ENCODE data around the gene EVA1B.

EVA1B gene, protein sequence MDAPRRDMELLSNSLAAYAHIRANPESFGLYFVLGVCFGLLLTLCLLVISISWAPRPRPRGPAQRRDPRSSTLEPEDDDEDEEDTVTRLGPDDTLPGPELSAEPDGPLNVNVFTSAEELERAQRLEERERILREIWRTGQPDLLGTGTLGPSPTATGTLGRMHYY

DNA sequence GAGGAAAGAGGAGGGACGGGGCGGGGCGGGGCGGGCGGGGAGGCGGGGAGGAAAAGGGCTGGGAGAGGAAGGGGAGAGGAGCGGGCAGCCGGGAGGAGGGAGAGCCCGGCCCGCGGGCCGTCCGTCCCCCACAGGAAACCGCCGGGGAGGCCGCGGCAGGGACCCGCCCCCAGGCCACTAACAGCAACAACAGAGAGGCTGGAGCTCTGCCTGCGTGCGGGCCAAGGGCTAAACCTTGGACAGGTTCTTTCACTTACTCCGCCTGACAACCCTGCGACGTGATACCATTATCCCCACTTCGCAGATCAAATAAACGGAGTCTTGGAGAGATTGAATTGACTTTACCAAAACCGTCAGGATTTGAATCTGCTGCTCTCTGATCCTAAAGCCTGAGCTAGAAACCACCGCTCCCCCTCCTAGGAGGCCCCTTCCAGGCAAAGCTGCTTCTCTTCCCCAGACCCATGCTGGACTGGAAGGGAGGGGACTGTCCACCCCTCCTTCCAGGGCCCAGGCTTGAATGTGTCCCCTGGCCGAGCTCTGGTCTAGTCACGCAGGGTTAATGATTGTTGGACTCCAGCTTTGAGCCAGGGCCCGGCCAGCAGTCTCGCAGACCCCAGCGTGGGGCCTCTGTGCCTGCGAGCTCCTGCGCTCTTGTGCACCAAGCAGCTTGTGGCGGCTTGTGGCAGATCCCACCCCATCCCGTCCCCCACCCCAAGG is at the start of gene EVA1B:
TSS of gene EVA1B (minus strand) at position 10 of the 717 bp plus-strand sequence. CDS start 608 bp downstream, outside the sequence.
- DNase-seq (ENCODE audit: low read depth, low spot score), result no peak

DNA sequence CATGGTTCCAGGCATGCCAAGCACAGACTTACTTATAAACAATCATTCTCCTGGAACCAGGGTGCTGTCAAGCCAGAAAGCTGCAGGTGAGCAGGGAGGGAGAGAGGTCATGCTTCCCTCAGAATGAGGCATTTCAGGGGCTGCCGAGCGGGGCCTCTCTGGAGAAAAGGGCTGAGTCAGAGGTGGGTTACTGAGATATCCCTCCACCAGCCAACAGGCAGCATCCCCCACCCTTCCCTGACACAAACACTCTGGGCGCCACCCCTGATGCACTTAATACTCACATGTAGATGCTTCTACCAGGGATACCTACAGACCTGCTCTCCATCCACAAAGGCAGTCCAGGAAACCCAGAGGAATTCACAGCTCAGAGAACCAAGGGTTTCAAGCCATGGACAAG is 49.2 kb upstream of the EVA1B start:
- DNase-seq (ENCODE audit: low read depth, low spot score), result no peak

DNA sequence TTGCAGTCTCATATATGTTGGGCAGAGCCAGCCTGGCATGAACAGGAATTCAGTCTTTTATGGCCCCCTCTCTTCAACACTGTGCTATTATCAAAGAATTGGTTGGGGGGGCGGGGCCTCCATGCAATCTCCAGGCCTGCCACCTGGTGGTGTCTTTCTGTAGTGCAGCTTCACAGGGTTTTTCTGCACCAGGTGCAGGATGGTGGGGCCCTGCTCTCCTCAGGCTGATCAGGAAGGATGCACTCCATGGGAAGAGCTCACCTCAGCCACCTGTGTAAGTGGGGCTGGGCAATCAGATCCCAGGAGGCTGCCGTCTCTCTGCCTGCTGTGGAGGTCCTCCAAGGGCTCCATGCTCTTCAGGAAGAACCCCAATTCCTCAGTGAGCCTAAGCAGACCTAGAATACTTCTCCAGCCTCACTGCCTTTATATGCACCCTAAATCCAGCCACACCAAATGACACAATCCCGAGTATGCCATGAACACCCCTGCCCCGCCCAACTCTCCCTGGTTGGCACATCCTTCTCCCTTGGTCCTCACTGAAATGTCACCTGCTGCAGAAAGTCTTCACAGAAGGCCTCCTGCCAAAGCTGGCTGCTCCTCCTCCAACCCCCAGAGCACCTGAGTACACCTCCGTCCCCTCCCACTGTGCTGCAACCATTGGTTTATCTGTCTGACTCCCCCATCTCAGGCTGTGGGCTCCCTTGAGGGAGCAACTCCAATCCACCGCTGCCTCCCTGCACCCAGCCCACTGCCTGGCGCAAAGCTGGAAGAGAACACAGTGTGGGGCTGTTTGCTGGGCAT is 45.8 kb upstream of the EVA1B start:
- peak; percentile 73 for DNase-seq (ENCODE audit: low read depth, low spot score)

DNA sequence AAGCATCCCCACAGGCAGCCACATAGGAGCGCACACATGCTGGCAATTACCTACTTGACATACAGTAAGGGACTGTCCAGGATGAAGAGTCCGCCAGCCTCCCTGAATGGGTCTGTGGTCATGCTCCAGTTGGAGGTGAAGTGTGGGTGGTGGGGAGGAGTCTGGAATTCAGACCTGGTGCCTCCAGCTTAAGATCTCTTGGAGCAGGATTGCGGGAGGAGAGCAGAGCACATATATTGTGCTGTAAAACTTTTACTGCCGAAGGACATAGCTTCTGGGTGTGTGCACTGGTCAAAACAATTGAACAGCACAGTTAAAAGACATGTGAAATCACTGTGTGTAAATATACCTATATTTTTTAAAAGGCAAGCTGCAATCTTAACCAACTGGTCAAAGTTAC is 44.4 kb upstream of the EVA1B start:
- DNase-seq (ENCODE audit: low read depth, low spot score), result no peak

DNA sequence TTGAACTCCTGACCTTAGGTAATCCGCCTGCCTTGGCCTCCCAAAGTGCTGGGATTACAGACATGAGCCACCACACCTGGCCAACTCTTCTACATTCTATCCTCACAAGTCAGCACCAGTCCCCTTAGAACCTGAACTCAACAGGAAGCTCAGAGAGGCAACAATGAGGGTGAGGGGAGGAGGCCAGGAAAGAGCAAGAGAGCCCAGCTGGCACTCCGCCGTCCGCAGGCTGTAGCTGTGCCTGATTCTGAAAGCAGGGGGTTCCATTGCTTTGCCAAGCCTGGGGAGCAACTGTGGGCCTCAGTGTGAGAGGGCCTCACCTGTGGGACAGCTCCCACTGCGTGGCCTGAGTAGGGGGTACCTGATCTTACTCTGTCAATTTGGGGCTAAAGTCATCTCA is 43.6 kb upstream of the EVA1B start:
- no peak for DNase-seq (ENCODE audit: low read depth, low spot score)

DNA sequence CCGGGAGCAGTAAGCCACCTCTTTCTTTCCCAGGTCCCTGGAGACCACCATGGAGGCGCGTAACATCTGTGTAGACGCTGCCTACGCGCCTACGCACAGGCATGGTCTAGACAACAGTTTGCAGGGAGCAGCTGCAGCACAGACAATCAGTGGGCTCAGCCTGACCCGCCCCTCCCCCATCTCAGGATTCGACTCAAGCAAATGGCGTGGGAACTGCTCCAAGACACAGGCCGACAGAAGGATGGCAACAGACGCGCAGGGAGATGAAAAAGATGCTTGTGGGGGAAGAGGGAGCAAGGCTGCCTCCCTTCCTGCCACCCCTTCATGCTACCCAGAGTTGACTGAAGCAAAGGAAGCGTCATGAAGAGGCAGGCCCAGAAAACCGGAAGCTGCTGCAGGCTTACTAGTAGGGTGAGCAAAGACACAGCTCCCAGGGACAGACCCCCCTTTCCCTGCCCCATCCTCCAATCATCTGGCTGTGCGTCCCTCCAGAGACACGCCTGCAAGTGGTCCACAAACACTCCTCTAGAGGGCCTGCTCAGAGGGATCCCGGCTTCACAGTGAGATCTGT is 42.7 kb upstream of the EVA1B start:
- DNase-seq (ENCODE audit: low read depth, low spot score), result peak; percentile 23

DNA sequence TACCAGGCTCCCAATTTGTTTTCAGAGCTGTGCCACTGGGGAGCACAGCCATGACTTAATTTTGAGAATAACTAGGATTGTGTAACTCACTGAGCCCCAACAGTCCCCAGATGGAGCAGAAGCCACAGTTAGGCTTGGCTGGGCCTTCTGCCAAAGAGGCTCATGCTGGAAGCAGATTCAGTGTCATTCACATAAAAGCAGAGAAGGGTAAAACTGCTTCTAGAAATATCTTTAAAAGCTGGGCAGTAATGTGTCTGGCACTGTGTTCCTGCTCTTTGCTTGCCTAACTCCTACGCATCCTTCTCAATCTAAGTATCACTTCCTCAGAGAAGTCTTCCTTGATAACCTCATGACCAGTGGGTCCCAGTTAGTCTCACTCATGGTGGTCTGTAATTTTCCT is 41.9 kb upstream of the EVA1B start:
- DNase-seq (ENCODE audit: low read depth, low spot score), result no peak

DNA sequence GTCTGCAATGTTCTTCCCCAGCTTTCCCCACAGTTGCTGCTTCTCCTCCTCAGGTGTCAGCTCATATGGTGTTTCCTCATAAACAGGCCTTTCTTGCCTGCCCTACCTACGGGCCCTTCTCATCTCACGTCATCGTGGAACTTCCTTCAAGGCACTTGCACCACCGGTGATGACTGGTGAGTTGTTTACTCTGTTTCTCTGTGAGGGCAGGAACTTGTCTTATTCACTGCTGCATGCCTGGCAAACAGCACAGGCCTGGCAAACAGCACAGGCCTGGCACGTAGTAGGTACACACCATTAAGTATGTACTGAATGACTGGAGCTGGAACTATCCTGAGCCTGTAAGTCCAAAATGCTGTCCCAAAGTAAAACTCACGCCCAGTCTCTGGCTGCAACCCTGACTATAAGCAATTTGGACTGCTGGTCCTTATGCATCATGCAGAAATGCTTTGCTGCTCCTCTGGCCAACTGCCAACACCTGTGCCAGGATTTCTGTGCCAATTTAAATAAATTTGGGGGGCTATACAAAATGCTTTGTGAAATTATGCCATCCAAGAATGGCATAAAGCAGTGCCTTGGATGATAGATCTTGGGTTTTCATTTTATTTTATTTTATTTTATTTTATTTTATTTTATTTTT is 36.6 kb upstream of the EVA1B start:
- no peak for DNase-seq (ENCODE audit: low read depth, low spot score)

DNA sequence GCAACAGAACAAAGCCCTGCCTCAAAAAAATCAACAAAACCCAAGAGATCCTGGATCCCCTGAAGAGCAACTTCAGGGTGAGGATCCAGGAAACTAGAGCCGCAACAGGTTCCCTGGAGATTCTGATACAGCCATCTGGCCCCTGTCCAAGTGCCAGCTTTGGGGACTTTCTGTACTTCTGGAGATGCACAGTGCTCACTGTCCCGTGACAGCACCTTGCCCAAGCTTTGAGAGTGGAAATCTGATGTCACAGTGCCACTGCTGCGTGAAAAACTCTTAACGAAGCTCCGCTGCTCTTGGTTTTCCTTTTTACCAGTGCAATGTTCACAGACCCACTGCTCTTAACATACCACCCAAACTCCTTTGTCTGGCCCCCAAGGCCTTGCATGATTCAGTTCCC is 35.9 kb upstream of the EVA1B start:
- no peak for DNase-seq (ENCODE audit: low read depth, low spot score)

DNA sequence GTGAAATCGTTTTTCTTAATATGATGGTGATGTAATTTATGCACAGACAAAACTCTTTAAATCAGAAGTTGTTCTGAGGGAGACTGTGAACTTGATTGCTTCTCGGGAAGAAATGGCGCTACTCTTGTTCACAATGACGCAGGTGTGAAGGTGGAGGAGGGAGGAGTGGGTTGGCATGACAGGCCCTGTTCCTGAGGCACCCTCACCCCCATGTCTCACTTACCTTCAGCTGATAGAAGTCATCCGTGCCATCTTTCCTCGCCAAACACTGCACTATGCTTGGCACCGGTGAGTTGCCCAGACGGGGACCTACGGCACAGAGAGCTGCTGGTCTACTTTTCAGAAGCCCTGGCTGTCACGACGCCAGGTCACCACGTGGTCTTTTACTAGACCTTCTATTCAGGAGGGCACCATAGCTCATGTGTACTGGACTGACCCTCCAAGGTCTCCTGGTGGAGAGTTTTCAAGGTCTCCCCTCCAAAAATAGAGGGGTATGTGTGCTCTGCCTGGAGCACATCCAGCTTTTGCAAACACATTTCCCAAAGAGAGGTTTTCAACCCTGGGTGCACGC is 35.2 kb upstream of the EVA1B start:
- DNase-seq (ENCODE audit: low read depth, low spot score), result no peak

DNA sequence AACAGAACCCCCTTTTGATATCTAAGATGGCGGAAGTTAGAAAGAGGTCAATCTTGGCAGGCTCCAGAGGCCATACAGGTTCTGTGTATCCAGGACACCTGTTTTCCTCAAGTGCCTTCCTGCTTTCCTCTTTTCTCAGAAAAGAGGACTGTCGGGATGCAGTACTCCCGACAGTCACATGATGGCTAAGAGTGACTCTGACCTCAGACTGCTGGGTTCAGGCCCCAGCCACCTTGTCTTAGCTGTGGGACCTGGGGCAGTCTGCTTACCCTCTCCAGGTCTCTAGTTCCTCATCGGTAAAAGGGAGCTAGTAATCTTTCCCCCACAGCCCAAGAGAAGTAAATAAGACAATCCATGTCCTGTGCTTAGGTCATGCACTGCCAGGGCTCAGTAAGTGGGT is 32.4 kb upstream of the EVA1B start:
- DNase-seq (ENCODE audit: low read depth, low spot score), result no peak

DNA sequence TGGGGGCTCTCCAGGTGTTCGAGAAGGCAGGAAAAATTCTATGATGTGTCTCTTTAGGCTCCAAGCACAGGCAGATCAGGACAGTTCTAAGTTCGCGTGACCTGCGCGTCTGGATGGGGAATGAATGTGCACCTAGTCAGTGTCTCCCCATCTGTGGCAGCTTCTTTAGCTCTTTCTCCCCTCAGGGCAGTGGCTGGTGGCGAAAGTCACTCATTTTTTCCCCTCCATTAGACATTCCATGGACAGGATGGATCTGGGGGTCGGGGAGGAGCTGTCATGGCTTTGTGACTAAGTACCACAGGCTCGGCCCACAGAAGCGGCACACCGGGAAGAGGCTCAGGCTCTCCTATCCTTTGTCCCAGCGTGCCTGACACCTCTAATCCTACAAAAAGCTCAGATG is 31.0 kb upstream of the EVA1B start:
- no peak for DNase-seq (ENCODE audit: low read depth, low spot score)

DNA sequence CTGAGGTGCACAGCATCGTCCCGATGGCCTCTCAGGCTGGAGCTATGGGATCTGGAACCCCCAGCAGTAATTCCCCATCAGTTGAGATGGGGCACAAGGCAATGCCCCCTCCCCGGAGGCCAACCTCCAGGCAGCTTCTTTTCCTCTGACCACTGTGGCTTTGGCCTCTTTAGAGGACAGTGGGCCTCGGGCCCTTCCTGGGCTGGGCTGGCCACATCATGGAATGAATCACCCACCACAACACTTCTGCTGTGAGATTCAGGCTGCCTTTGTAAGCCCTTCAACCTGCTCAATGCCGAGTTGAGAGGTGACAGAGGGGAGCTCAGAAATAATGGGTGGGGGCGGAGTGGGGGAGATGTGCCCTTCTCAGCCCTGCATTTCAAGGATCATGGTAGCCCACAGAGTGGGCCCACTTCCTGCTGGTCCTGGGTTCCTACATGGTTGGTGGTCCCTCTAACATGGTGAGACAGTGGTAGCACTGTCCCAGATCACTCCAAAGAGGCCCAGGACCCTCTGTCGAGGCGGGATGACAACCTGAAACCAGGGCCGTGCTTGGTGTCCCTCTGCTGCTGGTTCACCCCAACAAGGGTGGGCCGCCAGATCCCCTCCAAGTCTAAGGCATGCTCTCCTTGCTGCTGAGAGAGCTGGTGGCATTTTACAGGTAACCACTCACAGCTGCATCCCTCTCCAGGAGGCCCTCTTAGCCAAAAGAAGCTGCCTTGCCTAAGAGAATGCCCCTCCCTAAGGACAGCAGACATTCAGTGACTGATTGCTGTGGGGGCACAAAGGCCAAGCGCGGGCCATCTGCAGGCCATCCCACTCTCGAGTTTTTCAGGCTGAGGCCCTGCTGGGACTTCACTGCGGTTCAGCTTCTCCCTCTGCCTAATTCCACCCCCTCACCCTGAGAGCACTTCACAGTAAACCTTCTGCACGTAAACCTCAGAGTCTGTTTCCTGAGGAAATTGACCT is 29.7 kb upstream of the EVA1B start:
- DNase-seq (ENCODE audit: low read depth, low spot score), result no peak

DNA sequence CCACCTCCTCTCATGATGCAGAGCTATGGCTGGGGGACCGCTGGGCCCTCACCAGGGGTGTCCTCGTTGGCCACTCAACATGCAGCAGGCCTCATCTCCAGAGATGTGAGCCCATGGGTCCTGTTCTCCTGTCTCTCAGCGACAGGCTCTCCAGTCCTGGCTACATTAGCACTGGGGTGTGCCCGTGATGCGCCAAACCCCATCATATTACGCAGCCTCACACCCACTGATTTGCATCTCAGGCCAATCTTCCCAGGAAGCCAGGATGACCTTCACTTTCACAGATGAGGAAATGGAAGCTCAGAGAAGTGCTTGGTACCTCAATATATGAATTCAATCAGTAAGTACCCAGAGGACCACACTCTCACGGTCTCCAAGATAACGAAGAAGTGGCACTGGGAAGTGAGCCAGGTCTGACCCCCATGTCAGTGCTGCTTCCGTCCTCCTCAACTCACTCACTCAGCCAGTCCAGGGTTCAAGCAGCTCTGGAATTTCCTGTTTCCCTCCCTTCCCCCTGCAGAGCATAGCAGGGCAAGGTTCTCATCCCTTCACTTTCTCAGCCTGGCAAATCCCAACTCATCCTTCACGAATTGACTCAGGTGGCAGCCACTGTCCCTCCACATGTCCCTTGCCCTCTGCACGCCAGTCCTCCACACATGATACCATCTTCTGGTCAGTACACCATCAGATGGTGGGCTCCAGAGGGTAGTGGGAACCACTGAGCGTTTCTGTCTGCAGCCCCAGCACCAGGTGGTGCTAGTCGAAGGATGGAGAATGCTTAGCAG is 28.9 kb upstream of the EVA1B start:
- no peak for DNase-seq (ENCODE audit: low read depth, low spot score)

DNA sequence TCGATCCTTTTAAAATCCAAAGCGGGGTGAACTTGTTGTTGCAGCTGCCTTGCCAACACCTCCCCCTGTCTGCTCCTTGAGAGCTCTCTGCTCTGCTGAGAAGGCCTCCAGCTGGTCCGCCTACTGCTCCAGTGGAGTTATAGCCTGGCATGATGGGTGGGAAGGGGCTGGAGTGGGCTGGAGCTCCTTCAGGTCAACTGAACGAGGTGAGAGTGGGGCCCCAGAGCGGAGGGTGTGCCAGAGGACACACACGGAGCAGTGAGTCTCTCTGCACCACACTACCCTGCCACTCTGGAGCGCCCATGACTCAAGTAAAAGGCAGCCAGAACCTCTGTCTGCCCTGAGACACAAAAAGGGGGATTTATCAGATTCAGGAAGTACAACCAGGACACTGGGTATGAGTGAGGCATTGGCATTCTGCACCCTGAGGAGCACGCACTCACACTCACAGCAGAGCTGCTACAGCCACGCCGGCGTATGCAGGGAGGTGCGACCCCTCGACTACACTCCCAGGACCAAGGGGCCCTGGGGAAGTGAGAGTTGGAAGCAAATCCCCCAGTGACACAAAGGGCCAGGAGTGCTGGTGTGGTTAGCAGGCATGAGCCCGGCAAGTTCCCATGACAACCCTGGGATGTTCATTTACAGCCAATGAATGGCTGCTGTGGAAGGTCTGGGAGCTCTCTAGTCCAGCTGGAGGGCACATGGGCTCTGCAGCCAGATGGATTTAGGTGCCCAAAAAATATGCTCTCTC is 28.0 kb upstream of the EVA1B start:
- no peak for DNase-seq (ENCODE audit: low read depth, low spot score)

DNA sequence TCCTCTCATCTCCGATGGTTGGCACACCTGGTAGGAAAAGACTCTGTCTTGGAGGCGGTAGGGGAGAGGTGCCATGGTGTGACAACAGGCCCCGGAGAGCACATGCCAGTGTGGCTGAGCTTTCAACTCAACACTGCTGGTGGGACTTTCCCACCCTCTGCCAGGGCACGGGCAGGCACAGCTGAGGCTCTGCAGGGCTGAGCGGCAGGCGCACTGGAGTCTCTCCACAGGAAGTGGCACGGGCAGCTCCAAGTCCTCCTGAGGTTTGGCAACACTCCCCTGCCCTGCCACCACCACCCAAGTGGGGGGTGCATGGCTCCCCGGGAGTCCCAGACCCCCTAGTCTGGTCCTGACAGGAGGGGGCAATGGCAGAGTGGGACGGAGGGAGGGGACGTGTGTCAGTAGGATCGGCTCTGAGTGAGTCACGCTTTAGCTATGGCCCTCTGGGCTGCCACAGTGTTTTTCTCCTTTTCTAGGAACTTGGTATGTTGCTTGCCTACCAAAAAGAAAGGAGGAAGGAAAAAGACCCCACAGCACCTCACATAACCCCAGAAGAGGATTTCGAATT is 27.3 kb upstream of the EVA1B start:
- no peak for DNase-seq (ENCODE audit: low read depth, low spot score)

DNA sequence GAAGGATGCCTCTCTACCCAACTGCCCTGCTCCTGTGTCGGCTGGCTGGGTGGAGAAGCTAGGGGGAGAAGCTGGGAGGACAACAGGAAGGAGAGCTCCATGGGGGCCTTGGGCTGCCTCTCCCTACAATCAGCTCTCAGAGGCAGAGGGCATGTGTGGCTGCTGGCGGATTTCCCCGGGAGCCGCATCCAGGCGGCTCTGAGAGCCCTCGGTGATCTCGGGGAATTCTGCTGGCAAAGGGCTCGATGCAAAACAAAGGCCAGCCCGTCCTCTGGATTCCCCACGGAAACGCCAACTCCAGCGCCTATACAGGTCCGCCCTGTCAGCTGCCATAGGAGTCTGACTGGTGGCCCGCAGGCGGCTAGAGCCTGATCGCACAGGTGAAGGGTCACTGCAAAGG is 26.4 kb upstream of the EVA1B start:
- no peak for DNase-seq (ENCODE audit: low read depth, low spot score)

DNA sequence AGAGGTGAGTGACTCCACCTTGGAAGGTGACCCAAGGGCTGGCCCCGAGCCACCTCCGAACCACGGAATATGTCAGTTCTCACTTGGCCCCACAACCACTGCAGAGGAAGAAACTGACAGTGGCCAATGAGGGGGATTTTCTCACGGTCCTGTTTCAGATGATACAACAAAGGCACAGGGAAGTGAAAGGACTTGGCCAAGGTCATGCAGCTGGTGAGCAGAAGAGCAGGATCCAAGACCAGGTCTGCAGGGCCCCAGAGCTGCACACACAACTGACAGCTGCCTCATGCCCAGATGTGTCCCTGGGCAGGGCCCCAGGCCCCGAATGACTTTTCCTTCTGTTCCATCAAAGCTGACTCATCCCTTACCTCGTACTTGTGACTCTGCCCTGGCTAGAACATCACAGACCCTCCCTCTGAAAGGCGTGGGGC is 25.8 kb upstream of the EVA1B start:
- DNase-seq (ENCODE audit: low read depth, low spot score), result no peak

Data from activated CD4-positive, CD25-positive, alpha-beta regulatory T cell treated with anti-CD3 and anti-CD28 coated beads, Interleukin-2, amount 50 U/mL, for 16 hours (primary cell).